HepG2 (cell line): ENCODE measurements around the gene TXNDC9. TPM values are rescaled to one million over a fixed set of nuclear protein-coding genes. Genes with fewer than 3 reads are reported as not detected.
A peak's percentile ranks its signal among the peaks of the same experiment; 100 is the strongest.

Source experiments
- BCL6 ChIP-seq: IDR thresholded peaks from 2 replicates; pipeline ENCODE4 v1.6.1; 2016; ENCODE audit warnings: missing genetic modification reagents, missing compliant biosample characterization
- BHLHE40 ChIP-seq: IDR thresholded peaks from 2 replicates; pipeline ENCODE4 v1.6.1; 2011; ENCODE audit warnings: low read length, improper control_type of control experiment
- DR1 ChIP-seq: sonication (generic); formaldehyde crosslinking; IDR thresholded peaks from 2 replicates; pipeline ENCODE4 v1.8.0; 2021; ENCODE audit warnings: mild to moderate bottlenecking, missing genetic modification reagents, inconsistent platforms
- FOXK2 ChIP-seq: fragments of 450-650 bp; IDR thresholded peaks from 2 replicates; pipeline ENCODE4 v1.6.1; 2016
- HDAC2 ChIP-seq: sonication (generic); formaldehyde crosslinking; IDR thresholded peaks from 2 replicates; pipeline ENCODE4 v1.4.0; 2020; ENCODE audit warnings: missing genetic modification reagents
- HMG20A ChIP-seq: IDR thresholded peaks from 2 replicates; pipeline ENCODE4 v1.6.1; 2016; ENCODE audit warnings: borderline replicate concordance
- KAT7 ChIP-seq: IDR thresholded peaks from 2 replicates; pipeline ENCODE4 v1.6.1; 2018; ENCODE audit warnings: borderline replicate concordance, missing compliant biosample characterization
- KDM5B ChIP-seq: sonication (generic); formaldehyde crosslinking; IDR thresholded peaks from 2 replicates; pipeline ENCODE4 v1.4.0; 2020; ENCODE audit warnings: missing genetic modification reagents, mild to moderate bottlenecking, borderline replicate concordance
- MBD4 ChIP-seq: IDR thresholded peaks from 2 replicates; pipeline ENCODE4 v1.6.1; 2012; ENCODE audit warnings: low read length, inconsistent platforms, borderline replicate concordance
- PCBP1 ChIP-seq: fragments of 200-400 bp; formaldehyde crosslinking; IDR thresholded peaks from 2 replicates; pipeline ENCODE4 v1.6.1; 2017; ENCODE audit warnings: mild to moderate bottlenecking, low read depth, low read length, borderline replicate concordance
- SATB2 ChIP-seq: sonication (generic); formaldehyde crosslinking; IDR thresholded peaks from 2 replicates; pipeline ENCODE4 v1.5.0; 2020; ENCODE audit warnings: missing genetic modification reagents
- SNAI1 ChIP-seq: sonication (generic); formaldehyde crosslinking; IDR thresholded peaks from 2 replicates; pipeline ENCODE4 v1.5.0; 2020; ENCODE audit warnings: mild to moderate bottlenecking, missing genetic modification reagents, borderline replicate concordance
- TEAD2 ChIP-seq: sonication (generic); formaldehyde crosslinking; IDR thresholded peaks from 2 replicates; pipeline ENCODE4 v1.9.0; 2021; ENCODE audit warnings: missing genetic modification reagents
- TSC22D2 ChIP-seq: sonication (generic); formaldehyde crosslinking; IDR thresholded peaks from 2 replicates; pipeline ENCODE4 v1.5.1; 2020; ENCODE audit warnings: missing genetic modification reagents, mild to moderate bottlenecking, borderline replicate concordance
- ZBTB42 ChIP-seq: sonication (generic); formaldehyde crosslinking; IDR thresholded peaks from 2 replicates; pipeline ENCODE4 v1.5.0; 2020; ENCODE audit warnings: mild to moderate bottlenecking, missing genetic modification reagents
- ZNF333 ChIP-seq: sonication (generic); formaldehyde crosslinking; IDR thresholded peaks from 2 replicates; pipeline ENCODE4 v1.4.0; 2020; ENCODE audit warnings: mild to moderate bottlenecking, missing genetic modification reagents, borderline replicate concordance
- ZNF7 ChIP-seq: IDR thresholded peaks from 2 replicates; pipeline ENCODE4 v1.6.1; 2016; ENCODE audit warnings: missing biosample characterization, missing genetic modification reagents
- ZNF713 ChIP-seq: sonication (generic); formaldehyde crosslinking; IDR thresholded peaks from 2 replicates; pipeline ENCODE4 v1.4.0; 2020; ENCODE audit warnings: mild to moderate bottlenecking, missing genetic modification reagents
- ZNF776 ChIP-seq: sonication (generic); formaldehyde crosslinking; IDR thresholded peaks from 2 replicates; pipeline ENCODE4 v1.4.0; 2020; ENCODE audit warnings: mild to moderate bottlenecking, missing genetic modification reagents
- polyA plus RNA-seq, 8 experiments: library from polyadenylated mRNA; depleted of rRNA in 3 of 8; stranded (reverse) in 7 of 8; unstranded in 1 of 8; fragments of >200 nt; fragmentation: Illumina TruSeq in 4 of 8; extraction: Trizol in 4 of 8; gene quantifications; 2 replicates each; pipeline versions ENCODE4 v1.2.1 to v1.2.3, GENCODE V29; 2011 to 2016; ENCODE audit warnings: low read depth in 4 of 8, missing spikeins in 1 of 8, mixed read lengths in 1 of 8; ENCODE audit not compliant: insufficient read depth in 1 of 8
- total RNA-seq, 5 experiments: library from RNA; depleted of rRNA; stranded (reverse); fragments of >200 nt; fragmentation: Illumina TruSeq; extraction: Trizol; gene quantifications; 2 replicates each; pipeline ENCODE4 v1.2.3, GENCODE V29; 2016; ENCODE audit warnings: low read depth in 1 of 5
- TF ChIP-seq, protein P1 (sequence below): IDR thresholded peaks from 2 replicates; pipeline ENCODE4 v1.6.1; 2016; ENCODE audit warnings: low read depth
- TF ChIP-seq, protein P2 (sequence below): sonication (generic); formaldehyde crosslinking; IDR thresholded peaks from 2 replicates; pipeline ENCODE4 v1.5.0; 2020; ENCODE audit warnings: missing genetic modification reagents
- TF ChIP-seq, protein P3 (sequence below): sonication (generic); formaldehyde crosslinking; IDR thresholded peaks from 2 replicates; pipeline ENCODE4 v1.4.0; 2020; ENCODE audit warnings: missing genetic modification reagents, low read depth, mild to moderate bottlenecking, borderline replicate concordance
- TF ChIP-seq, protein P4 (sequence below): sonication (generic); formaldehyde crosslinking; IDR thresholded peaks from 2 replicates; pipeline ENCODE4 v1.4.0; 2020; ENCODE audit warnings: mild to moderate bottlenecking, missing genetic modification reagents
- TF ChIP-seq, protein P5 (sequence below): sonication (generic); formaldehyde crosslinking; IDR thresholded peaks from 2 replicates; pipeline ENCODE4 v1.5.0; 2020; ENCODE audit warnings: missing genetic modification reagents

TXNDC9 gene
- total and polyA plus RNA-seq, 2 of the 13 experiments (the other 11 are each of a cell fraction or from before 2014, with no cell fraction given) = 35.2 to 94.6 TPM

DNA sequence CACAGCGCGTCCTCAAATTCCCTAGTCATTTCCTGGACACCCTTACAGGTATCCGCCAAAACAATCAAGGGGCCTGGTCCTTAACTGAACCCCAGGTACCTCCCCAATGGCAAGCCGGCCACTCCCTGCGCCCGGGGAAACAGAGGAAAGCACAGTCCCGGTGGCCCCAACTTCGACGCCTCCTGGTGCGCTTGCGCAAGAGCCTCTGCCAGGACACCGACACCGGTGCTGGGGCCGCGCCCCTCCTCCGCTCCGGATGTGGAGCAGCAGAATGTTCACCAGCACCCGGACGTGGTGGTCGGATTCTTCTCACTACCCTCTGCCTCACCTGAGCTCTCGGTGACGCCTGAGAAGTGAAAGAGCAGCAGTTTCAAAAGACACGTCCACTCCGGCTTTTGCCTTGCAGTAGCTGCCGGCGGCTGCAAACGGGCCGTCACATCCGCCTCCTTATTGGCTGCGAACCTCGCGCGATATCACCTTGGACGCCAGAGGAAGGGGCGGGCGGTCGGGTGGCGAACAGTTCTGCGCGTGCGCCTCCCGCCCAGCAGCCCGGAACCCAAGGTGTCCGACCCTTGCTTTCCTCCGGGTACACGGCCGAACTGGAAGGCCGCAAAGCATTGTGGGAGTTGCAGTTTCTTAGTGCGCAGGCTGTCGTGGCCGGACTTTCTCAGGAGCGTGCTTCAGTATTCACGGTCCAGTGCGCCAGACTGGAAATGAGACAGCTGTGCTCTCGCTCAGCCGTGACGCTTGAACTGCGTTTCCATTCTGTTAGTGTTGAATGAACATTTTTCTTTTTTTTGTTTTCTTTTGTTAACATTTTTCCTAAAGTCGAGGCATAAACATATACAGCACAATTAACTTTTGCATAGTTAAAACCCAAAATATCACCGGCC, at the start of gene TXNDC9 (continued):
- TF ChIP-seq KAT7 (CRISPR knock-in tag) (no peak), TSC22D2 (peak; percentile 92; the same call in 1 of the 2 replicates), TEAD2 (CRISPR knock-in tag) (no peak), MBD4 (no peak), ZNF7 (0 out of 2 replicates have a peak, but pooled peaks have one; percentile 11), SATB2 (CRISPR knock-in tag) (no peak), HMG20A (peak; percentile 15; the same call in 1 of the 2 replicates), SNAI1 (CRISPR knock-in tag) (no peak), ZBTB42 (CRISPR knock-in tag) (peak; percentile 79; the same call in 1 of the 2 replicates), FOXK2 (peak; percentile 63; the same call in 1 of the 2 replicates), BCL6 (peak; percentile 60), KDM5B (no peak; the same call in none of the 2 replicates), BHLHE40 (peak; percentile 71), HDAC2 (CRISPR knock-in tag) (peak; percentile 91), ZNF713 (CRISPR knock-in tag) (peak; percentile 84; the same call in 1 of the 2 replicates), ZNF776 (CRISPR knock-in tag) (peak; percentile 78; the same call in 1 of the 2 replicates), PCBP1 (peak; percentile 93; the same call in 1 of the 2 replicates), ZNF333 (peak; percentile 97), DR1 (CRISPR knock-in tag) (peak; percentile 96)
- TF ChIP-seq, protein P1, sequence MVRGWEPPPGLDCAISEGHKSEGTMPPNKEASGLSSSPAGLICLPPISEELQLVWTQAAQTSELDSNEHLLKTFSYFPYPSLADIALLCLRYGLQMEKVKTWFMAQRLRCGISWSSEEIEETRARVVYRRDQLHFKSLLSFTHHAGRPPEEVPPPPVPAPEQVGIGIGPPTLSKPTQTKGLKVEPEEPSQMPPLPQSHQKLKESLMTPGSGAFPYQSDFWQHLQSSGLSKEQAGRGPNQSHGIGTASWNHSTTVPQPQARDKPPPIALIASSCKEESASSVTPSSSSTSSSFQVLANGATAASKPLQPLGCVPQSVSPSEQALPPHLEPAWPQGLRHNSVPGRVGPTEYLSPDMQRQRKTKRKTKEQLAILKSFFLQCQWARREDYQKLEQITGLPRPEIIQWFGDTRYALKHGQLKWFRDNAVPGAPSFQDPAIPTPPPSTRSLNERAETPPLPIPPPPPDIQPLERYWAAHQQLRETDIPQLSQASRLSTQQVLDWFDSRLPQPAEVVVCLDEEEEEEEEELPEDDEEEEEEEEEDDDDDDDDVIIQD (CRISPR knock-in tag) = peak; percentile 71
- TF ChIP-seq, protein P2, sequence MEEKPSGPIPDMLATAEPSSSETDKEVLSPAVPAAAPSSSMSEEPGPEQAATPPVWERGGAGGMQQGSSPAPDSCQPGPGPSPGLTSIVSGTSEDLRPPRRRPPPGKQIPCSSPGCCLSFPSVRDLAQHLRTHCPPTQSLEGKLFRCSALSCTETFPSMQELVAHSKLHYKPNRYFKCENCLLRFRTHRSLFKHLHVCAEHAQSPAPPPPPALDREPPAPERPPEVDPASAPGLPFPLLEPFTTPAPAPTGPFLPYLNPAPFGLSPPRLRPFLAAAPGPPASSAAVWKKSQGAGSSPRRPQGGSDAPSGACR (CRISPR knock-in tag) = no peak
- TF ChIP-seq, protein P3, sequence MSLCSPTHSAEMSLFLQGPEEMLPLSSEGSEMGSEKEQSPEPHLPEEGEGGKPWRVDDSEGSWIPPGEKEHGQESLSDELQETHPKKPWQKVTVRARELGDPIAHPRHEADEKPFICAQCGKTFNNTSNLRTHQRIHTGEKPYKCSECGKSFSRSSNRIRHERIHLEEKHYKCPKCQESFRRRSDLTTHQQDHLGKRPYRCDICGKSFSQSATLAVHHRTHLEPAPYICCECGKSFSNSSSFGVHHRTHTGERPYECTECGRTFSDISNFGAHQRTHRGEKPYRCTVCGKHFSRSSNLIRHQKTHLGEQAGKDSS (CRISPR knock-in tag) = peak; percentile 92; the same call in 1 of the 2 replicates
- TF ChIP-seq, protein P4, sequence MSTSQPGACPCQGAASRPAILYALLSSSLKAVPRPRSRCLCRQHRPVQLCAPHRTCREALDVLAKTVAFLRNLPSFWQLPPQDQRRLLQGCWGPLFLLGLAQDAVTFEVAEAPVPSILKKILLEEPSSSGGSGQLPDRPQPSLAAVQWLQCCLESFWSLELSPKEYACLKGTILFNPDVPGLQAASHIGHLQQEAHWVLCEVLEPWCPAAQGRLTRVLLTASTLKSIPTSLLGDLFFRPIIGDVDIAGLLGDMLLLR (CRISPR knock-in tag) = no peak; the same call in 1 of the 2 replicates
- TF ChIP-seq, protein P5, sequence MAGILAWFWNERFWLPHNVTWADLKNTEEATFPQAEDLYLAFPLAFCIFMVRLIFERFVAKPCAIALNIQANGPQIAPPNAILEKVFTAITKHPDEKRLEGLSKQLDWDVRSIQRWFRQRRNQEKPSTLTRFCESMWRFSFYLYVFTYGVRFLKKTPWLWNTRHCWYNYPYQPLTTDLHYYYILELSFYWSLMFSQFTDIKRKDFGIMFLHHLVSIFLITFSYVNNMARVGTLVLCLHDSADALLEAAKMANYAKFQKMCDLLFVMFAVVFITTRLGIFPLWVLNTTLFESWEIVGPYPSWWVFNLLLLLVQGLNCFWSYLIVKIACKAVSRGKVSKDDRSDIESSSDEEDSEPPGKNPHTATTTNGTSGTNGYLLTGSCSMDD (CRISPR knock-in tag) = no peak
